ENCODE measurements around the gene SNX24.

GRCh38 chr5:122971333-122971732 is 125.9 kb downstream of the SNX24 start:
- no peak for TF ChIP-seq POLR2AphosphoS5 (IDR thresholded peaks at IDR 0.05)
- TF ChIP-seq CTCF (IDR thresholded peaks at IDR 0.05), result no peak

All from esophagus muscularis mucosa (tissue), 3 donors.